A549 treated with CORT108297 at 1 μM for 4 hours (cell line): ENCODE measurements around the gene OTUB2. TPM values are rescaled to one million over a fixed set of nuclear protein-coding genes. Genes with fewer than 3 reads are reported as not detected.

ENCODE experiments used
- total RNA-seq: library from RNA; stranded (reverse); fragments of 200-300 nt; extraction: Qiagen RNA extraction; gene quantifications from 5 replicates; pipeline ENCODE4 v1.2.3, GENCODE V29; 2022

The OTUB2 gene
- 3.8 to 6.0 TPM (median 4.2 TPM) in 5 replicates for total RNA-seq

GRCh38 chr14:94026173-94026888, at the start of gene OTUB2:
Gene OTUB2 (plus strand): TSS chr14:94026340. CDS start chr14:94026538, 198 bp downstream.

GRCh38 chr14:93976477-93977057, 49.6 kb upstream of the OTUB2 start, which contains the start of gene ASB2:
Gene ASB2 (minus strand): TSS chr14:93976570. CDS start chr14:93964539, 12,031 bp downstream.

GRCh38 chr14:93997082-93997481, 29.1 kb upstream of the OTUB2 start, which contains the start of gene CCDC197:
Gene CCDC197 (plus strand): TSS chr14:93997301. CDS start chr14:93998132, 831 bp downstream.

GRCh38 chr14:94080621-94081385, 54.7 kb downstream of the OTUB2 start, which contains the start of the genes DDX24 and IFI27L1:
Gene DDX24 (minus strand): TSS chr14:94081202. CDS start chr14:94079742, 1,460 bp downstream.
Gene IFI27L1 (plus strand): TSS chr14:94081310. CDS start chr14:94096938, 15,628 bp downstream.

Other genes starting within 250 kb of the OTUB2 start
- gene PRIMA1, start 237.9 kb upstream of the OTUB2 start, total RNA-seq = 0.24 to 0.39 TPM (median 0.31 TPM) in 5 replicates
- gene FAM181A, start 99.0 kb upstream of the OTUB2 start, total RNA-seq = not detected in 5 replicates
- 1.3 to 3.5 TPM (median 1.8 TPM) in 5 replicates for gene ASB2, start 49.8 kb upstream of the OTUB2 start, total RNA-seq
- not detected in 5 replicates for gene CCDC197, start 29.0 kb upstream of the OTUB2 start, total RNA-seq
- 175 to 182 TPM (median 177 TPM) in 5 replicates for gene DDX24, start 54.9 kb downstream of the OTUB2 start, total RNA-seq
- gene IFI27L1, start 55.0 kb downstream of the OTUB2 start, total RNA-seq = 16.9 to 20.5 TPM (median 20.0 TPM) in 5 replicates
- 0.89 to 1.9 TPM (median 1.6 TPM) in 5 replicates for gene IFI27, start 84.4 kb downstream of the OTUB2 start, total RNA-seq
- gene IFI27L2, start 103.3 kb downstream of the OTUB2 start, total RNA-seq = 55.5 to 65.5 TPM (median 57.6 TPM) in 5 replicates
- gene PPP4R4, start 148.0 kb downstream of the OTUB2 start, total RNA-seq = 0.17 to 0.40 TPM (median 0.29 TPM) in 5 replicates